T47D (cell line): ENCODE measurements around the gene HMGB3.
"Not testable (repeated sequence)": the region's sequence is repeated elsewhere in the genome, so short reads cannot be mapped to it uniquely, and the experiment has no call there.

Experiments used
- DNase-seq, 2 experiments: peaks; one replicate each; pipeline versions ENCODE4 v3.0.0 to v3.0.0-alpha.2; 2011 to 2012; ENCODE audit warnings: low read depth in 1 of 2, low spot score in 1 of 2
- JUND ChIP-seq: IDR thresholded peaks from 2 replicates; pipeline ENCODE4 v1.6.1; 2012; ENCODE audit warnings: low read depth
- in situ Hi-C: cut with HindIII; loops from 2 replicates; pipeline ENCODE4 v1.10.0; 2016; ENCODE audit warnings: low sequenced_read_pairs, low pct_unique_long_range_greater_than_20kb

HMGB3 gene

DNA sequence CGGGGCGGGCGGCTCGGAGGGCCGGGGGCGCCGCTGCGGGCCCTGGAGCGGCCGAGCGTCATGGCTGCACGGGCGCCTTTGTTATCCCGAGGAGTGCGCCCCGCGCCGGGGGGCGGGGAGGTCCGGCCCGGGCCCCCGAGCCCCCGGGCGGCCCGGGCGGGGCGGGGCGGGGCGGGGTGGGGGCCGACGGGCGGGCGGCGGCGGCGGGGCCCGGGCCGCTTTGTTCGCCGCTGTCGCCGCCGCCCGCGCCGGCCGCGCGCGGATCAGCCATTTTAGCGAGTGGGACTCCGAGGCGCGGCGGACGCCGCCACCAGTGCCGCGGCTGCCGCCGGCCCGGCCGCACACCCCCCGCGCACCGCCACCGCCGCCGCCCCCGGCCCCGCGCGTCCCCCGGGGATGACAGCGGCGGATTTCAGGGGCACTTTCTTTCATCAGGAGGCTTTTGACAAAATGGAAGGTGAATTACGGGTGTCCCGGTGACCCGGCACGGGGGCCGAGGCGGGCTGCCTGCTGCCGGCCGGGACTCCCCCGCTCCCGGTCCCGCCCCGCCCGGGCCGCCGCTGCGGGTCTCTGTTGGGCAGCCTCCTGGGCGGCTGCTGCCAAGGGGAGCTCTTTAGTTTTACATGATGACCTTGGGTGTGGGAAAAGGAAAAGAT lies 1.2 kb downstream of the HMGB3 start:
- DNase-seq, result no peak
- in situ Hi-C loops, result no loop called here
- no peak for TF ChIP-seq JUND

DNA sequence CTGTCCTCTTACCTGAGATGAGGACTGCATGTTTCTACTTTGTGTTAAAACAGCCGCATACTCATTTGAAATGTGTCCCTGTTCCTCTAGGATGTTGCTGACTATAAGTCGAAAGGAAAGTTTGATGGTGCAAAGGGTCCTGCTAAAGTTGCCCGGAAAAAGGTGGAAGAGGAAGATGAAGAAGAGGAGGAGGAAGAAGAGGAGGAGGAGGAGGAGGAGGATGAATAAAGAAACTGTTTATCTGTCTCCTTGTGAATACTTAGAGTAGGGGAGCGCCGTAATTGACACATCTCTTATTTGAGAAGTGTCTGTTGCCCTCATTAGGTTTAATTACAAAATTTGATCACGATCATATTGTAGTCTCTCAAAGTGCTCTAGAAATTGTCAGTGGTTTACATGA lies 4.6 kb downstream of the HMGB3 start:
- in situ Hi-C loops, result not testable (repeated sequence)

DNA sequence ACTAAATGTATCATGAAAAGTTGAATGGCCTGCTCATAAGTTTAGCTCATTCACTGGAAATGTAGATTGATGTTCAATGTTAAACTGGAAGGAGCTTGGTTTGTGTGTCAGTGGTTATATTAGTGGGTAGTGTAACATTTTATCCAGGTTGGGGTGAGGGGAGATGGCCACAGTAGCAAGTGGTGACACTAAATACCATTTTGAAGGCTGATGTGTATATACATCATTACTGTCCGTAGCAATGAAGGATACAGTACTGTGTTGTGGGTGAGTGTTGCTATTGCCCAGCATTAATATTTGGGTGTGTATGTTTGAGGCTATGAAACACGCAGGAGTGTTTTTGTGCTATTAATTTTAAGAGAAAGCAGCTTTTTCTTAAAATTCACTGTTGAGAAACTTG lies 6.3 kb downstream of the HMGB3 start:
- TF ChIP-seq JUND, result no peak
- no peak for DNase-seq
- in situ Hi-C loops, result no loop called here

More for the DNA sequence above, 4.6 kb downstream of the HMGB3 start:
- DNase-seq, result not testable (repeated sequence)

DNA sequence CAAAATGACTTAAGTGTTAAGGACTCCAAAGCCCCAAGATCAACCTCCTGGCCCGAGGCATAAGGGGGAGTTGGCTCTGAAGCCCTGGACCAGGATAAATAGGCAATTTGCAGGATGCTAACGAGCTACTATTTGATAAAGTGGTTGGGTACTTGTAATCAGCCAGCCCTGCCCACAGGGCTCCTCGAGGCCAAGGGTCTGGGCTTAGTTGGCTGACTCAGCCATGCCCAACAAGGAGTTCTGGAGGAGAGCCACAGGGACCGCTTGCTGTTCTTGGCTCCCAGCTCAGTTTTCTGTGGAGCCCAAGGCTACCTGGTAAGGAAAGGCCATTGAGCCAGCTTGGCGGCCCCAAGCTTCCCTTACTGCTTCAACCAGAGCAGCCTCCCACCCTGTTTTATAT lies 7.8 kb downstream of the HMGB3 start:
- DNase-seq, result no peak
- in situ Hi-C loops, result no loop called here
- no peak for TF ChIP-seq JUND

DNA sequence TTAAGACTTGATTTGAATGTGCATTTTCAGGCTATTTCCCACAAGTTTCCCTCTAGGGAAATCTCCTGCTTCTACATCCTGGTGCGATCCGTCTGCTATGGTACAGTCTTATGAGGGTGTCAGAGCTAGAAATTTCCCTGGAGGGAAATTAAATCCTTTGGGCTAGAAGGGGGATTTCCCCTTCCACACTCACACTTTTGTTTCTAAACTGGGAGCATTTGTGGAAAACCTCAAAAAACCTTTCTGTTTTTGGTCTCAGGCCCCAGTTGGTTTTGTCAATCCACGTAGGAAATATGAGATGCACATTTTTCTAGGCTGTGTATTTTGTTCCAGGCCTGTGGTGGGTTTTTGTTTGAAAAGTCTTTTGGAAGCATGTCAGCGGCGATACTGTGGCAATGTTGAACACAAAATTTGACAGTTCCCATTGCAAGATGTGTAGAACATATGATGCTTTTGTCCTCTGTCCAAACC lies 17.8 kb downstream of the HMGB3 start:
- in situ Hi-C loops, result no loop called here
- DNase-seq, result no peak
- no peak for TF ChIP-seq JUND

DNA sequence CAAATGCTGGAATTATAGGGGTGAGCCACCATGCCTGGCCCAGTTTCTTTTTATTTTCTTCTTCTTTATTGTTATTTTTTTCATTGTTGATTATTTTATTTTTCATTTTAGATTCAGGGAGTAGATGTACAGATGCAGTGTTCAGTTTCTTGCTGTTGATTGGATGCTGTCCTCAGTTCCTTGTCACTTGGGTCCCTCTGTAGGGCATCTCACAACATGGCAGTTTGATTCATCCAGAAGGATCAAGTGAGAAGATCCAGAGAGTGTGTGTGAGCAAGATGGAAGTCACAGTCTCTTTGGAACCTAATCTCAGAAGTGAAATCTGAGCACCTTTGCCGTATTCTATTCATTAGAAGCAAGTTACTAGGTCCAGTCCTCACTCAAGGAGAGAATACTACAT lies 20.9 kb downstream of the HMGB3 start:
- in situ Hi-C loops, result no loop called here
- DNase-seq, result peak in 1 of 2 experiments; percentile 54
- TF ChIP-seq JUND, result no peak

DNA sequence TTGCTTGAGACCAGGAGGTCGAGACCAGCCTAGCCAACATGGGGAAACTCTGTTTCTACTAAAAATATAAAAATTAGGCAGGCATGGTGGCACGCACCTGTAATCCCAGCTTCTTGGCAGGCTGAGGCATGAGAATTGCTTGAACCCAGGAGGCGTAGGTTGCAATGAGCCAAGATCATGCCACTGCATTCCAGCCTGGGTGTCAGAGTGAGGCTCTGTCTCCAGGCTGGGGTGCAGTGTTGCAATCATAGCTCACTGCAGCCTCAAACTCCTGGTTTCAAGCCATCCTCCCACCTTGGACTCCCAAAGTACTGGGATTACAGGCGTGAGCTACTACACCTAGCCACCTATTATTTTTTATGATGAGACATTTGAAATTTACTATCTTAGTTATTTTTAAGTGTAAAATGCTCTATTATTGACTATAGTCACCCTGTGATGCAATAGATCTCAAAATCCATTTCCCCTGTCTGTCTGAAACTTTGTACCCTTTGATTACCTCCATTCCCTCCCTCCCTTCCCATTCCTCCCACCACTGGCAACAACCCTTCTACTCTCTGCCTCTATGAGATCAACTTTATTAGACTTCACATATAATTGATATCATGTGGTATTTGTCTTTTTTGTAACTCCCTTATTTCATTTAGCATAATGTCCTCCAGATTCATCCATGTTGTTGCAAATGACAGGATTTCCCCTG lies 23.4 kb downstream of the HMGB3 start:
- no peak for DNase-seq
- TF ChIP-seq JUND, result no peak
- in situ Hi-C loops, result no loop called here

DNA sequence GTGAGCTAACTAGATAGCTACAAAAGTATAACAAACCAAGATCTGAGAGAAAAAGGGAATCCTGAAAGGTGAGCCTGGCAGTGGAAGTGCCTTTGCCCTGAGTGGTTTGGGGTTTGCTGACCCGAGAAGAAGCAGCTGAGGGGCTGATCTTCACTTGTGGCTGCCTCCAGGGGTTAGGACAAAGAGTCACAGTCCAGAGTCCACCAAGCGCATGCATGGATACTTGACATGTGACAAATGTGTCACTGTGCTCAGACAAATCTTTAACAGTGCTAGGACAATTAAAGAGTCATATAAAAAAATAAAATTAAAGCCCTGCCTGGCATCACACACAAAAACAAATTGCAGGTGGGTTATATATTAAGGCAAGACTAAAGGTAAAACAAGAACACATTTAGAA lies 26.4 kb downstream of the HMGB3 start:
- DNase-seq, result no peak
- no peak for TF ChIP-seq JUND
- in situ Hi-C loops, result no loop called here

DNA sequence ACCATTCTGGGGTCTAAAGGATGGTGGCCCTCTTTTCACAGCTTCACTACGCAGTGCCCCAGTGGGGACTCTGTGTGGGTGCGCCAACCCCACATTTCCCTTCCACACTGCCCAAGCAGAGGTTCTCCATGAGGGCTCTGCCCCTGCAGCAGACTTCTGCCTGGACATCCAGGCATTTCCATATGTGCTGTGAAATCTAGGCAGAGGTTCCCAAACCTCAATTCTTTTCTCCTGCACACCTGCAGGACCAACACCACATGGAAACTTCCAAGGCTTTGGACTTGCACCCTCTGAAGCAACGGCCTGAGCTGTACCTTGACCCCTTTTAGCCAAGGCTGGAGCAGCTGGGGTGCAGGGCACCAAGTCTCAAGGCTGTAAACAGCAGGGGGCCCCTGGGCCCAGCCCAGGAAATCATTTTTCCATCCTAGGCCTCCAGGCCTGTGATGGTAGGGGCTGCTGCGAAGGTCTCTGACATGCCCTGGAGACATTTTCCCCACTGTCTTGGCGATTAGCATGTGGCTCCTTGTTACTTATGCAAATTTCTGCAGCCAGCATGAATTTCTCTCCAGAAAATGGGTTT lies 30.1 kb downstream of the HMGB3 start:
- in situ Hi-C loops, result no loop called here
- TF ChIP-seq JUND, result no peak
- no peak for DNase-seq

DNA sequence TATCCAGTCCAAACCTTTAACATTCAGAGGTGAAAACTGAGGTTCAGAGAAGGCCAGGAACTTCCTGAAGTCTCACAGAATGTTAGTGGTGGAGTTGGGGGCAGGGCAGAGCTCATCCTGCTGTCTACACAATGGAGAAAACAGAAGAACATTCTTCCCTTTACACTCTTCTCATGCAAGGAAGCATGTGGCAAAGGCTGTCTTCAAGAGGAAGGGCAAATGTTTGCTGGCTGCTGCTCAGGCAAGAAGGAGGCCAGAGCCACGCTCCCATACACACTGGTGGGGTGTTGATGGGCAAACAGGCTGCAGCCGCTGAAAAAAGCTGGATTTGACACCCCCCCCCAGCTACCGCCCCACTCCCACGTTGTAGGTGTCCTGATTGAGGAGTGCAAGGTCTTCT lies 32.5 kb downstream of the HMGB3 start:
- DNase-seq, result no peak
- in situ Hi-C loops, result no loop called here
- no peak for TF ChIP-seq JUND

DNA sequence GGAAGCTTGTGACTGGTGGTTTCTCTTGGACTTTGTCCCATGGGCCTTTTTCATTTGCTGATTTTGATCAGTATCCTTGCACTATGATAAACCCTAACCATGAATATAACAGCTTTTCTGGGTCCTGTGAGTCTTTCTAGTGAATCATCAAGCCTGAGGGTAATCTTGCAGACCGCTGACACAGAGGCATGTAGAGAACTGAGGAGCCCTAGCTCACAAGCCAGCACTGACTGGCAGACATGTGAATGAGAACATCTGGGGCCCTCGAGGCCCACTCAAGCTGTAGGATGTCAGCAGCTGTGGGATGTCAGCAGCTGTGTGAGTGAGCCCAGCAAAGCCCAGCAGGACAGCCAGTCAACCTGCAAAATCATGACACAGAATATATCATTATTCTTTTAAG lies 36.7 kb downstream of the HMGB3 start:
- DNase-seq, result no peak
- no peak for TF ChIP-seq JUND
- in situ Hi-C loops, result no loop called here

DNA sequence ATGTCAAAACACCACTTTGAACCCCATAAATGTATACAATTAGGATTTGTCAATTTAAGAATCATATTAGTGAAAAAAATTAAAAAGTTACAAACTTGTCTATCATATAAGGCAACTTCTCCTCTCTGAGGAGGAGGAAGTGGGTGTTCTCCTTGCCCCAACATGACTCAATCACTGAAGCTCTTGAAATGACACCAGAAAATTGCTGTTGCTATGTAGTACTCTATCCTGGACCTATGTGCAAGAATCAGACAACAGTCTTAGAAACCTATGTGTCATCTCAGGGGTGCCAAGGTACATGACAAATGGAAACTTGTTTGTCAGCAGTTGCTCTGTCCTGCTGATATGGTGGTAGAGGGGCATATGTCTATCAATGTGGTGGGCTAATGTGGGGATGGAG lies 47.7 kb downstream of the HMGB3 start:
- TF ChIP-seq JUND, result no peak
- in situ Hi-C loops, result no loop called here
- no peak for DNase-seq

DNA sequence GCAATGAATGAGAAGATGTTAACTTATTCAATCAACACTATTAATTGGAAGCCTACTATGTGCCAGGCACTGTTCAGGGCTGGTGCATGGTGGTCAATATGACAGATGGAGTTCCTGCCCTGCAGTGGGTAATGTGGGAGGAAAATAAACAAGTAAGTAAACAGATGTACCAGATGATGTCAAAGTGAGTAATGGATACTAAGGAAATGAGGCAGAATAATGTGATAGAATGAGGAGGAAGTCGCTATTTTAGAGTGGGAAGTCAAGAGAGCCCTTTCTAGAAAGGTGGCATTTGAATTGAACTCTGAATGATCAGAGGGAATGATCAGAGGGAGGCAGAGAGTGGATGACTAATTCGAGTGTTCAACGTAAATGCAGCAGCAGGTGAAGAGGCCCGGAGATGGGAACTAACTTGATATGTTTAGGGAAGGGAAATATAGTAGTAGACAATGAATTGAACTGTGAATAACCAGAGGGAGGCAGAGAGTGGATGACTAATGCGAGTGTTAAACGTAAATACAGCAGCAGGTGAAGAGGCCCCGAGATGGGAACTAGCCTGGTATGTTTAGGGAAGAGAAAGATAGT lies 48.3 kb downstream of the HMGB3 start:
- DNase-seq, result no peak
- in situ Hi-C loops, result no loop called here
- no peak for TF ChIP-seq JUND
